Fibroblast of skin of left quadriceps (primary cell): ENCODE data around the gene MACIR.

Experiments used
- DNase-seq, 2 experiments: peaks; one replicate each; pipeline ENCODE4 v3.0.0-alpha.2; 2013; ENCODE audit warnings: low read depth in 2 of 2

MACIR gene

DNA sequence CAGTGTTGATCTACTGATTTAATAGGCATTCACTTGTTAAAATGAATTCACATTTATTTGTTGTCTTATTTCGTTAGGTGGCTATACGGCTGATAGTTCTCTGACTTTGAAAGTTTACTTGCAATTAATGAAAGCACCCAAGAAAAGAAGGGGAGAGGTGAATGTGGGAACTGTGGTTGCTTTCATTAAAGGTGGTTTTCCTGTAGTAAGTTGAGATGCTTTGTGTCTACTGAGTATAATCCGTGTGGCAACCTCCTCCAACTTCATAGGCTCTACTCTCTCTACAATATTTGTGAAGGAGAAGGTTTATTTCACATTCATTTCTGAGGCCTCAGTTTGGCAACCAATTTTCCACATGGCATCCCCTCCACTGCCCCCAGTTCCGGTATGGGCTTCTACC lies 12.8 kb upstream of the MACIR start:
- no peak for DNase-seq

DNA sequence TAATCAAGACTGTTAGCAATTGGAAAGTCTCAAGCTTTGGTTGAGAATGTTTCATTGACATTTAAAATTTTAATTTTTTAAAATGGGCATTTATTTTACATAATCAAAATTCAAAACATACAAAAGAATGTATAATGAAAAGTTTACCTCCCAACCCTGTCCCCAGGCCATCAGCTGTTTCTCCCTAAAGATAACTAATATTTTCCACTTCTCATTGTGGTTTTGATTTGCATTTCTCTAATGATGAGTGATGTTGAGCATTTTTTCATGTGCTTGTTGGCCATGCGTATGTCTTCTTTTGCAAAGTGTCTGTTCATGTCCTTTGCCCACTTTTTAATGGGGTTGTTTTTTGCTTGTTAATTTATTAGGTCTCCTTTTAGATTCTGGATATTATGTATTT lies 11.4 kb upstream of the MACIR start:
- no peak for DNase-seq

DNA sequence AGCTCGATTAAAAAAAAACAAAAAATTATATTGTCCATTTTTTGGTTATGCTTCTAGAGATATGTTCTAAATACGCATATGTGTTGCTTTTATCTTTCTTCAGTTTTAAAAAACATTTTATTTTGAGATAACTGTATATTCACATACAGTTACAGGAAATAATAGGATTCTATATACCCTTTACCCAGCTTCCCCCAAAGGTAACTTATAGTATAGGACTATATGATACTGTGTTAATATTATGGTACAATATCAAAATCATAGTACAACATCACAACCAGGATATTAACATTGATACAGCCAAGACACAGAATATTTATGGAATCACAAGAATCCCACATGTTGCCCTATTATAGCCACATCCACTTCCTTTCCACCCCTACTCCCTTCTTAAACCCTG lies 9.5 kb upstream of the MACIR start:
- no peak for DNase-seq

DNA sequence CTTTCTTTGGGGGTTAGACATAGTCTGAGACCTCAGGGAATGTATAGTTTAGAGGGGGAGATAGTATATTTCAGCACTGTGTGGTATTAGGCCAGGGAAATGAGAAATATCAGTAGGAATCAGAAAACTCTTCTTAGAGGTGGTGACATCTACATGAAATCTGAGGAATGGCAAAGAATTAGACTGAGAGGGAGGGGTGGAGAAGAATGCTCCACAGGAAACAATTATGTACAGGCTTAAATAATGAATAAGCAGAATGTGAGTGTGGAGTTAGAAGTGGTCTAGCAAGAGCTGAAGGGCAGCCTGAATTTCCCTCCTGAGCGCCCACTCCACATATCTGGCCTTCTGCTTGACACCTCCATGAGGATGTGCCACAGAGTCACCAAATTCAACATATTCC lies 3.6 kb upstream of the MACIR start:
- DNase-seq: peak in 1 of 2 experiments; percentile 1

DNA sequence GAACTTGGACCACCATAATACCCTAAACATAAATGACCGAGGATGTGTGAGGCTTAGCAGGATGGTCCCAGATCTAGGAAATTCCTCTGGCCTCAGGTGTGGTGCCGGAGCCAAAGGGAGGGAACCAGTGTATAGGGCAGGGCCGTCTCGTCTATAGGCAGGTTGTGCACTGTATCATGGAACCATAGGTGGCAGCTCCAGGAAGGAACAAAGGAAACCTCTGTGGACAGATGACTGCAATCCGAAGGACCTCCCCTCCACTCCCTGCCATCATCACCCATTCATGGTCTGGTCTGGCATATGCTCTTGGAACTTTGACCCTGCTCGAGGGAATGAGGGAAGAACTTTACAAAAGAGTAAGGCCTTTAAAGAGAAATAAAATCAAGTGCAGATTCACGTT lies 2.9 kb upstream of the MACIR start:
- DNase-seq: no peak

DNA sequence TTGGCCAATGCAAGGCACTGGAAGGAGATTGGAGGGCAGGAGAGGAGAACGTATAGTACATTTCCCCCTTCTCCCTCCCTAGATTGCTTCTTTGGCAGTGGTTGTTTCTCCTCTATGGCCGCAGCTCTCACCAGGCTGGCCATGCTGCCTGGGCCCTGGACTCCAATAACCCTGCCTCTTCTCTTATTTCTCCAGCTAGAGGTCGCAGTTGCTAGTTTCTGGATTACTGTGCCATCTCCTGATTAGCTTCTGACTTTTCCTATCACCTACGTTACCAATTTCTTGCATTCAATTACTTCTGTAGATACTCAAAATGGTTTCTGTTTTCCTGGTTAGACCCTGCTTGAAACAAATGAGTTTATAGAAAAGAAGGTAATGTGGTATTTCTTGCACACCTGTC lies 2.4 kb upstream of the MACIR start:
- DNase-seq: no peak

DNA sequence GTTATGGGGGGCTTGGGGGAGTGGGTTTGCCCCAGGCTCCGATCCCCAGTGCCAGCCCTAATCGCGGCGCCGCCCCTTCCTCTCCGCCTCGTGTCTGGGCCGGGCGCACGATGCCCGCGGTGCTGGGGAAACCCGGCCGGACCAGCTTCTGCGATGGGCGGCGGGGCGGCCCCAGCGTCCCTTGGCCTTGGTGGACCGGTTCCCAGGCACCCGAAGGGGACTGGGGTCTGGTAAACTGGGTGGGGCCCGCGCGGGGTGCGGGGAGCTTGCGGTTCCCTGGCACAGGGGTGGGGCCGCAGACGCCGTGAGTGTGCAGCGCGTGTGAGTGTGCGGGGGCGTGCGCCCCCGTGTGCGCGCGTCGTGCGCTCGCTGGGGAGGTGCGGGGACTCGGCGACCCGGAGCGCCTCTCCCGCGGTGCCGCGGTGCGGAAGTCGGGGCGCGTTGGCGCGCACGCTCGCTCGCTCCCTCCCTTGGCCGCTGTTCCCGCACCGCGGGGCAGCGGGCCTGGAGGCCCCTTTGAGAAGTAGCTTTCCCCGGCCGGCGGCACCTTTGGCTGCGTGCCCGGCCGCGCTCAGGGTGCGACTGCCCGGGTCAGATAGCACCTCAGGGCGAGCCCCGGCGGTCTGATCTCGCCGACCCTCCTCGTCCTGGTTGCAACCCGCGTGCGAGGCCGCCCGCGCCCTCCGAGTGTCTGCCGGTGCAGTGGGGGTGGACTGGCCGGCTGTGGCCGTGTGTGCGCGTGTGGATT lies 568 bp downstream of the MACIR start:
- peak in 1 of 2 experiments; percentile 1 for DNase-seq

DNA sequence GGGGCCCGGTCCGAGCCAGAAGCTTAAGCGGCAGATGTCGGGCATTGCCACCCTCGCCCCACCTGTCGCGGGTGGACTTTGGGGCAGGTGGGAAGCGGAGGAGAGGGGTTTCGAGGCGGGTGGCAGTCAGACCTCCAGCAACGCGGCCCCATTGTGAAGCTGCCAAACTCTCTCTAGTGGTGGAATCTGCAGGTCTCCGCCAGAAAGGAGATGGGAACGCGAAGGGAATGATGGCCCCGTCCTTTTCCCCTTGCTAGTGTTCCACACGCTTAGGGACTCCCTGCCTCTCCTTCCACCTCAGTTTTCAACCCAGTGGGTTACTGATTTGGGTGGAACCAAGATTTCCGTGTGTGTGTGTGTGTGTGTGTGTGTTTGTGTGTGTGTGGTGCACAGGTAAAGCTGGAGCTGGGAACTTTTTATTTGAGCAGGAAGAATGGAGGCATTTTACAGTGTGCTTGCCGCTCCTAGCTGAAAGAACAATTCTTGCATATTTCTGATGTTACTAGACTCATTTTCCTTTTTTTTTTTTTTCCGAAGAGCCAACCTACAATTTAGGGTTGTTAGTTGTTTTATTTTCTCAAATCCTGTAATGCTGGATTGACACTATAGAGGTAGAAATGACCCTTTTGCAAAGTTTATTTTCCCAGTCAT lies 1.3 kb downstream of the MACIR start:
- peak in 1 of 2 experiments; percentile 4 for DNase-seq

DNA sequence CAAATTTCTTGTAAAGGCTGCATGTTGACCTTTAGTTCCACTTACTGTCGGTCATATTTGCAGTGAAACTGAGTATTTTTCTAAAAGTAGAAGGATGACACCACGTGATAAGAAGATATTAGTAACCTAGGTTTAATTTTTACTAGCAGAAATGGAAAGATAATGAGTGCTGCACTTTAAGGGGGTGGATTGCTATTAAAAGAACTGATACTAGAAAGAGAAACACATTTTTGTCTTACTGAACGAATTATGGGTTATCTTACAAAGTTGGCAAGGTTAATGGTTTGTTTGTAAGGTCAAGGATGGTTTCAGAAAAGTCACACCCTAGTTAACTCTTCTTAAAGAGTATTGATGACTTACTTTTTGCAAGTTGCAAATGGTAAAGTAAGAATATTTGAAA lies 2.4 kb downstream of the MACIR start:
- DNase-seq: no peak

DNA sequence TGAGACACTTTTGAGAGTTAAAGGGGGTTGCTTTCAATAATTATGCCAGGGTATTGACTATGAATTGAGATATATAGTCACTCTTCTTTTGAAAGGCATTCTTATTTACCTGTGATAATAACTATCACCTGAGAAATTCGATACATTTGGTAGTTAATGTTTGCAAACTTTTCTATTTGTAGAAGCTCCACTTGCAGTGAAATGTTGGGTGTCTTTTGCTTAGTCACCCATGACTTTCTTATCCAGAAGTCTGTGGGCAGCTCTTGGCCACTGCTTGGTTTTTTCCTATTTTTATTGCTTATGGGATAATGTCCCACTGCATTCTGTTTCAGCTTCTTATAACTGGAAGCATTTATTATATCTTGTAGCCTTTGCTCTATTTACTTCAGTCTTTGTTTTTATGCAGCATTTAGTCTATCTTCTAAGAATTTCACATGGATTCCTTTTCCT lies 3.9 kb downstream of the MACIR start:
- peak in 1 of 2 experiments; percentile 5 for DNase-seq

DNA sequence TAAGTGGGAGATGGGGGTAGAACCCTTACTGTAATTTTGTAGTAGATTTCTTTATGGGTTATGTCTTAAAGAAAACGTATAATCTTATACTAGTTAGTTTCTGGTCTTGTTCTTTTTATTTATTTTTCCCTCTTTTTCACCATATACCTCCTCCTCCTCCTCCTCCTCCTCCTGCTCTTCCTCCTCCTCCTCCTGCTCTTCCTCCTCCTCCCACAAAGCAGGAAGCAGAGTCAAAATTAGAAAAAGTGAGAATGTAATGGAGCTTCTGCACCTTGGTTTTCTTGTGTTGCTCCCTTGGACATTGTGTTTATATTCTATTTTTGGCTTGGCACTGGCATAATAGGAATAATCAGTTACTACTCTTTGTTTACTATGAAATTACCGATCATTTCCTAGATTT lies 4.5 kb downstream of the MACIR start:
- DNase-seq: no peak

DNA sequence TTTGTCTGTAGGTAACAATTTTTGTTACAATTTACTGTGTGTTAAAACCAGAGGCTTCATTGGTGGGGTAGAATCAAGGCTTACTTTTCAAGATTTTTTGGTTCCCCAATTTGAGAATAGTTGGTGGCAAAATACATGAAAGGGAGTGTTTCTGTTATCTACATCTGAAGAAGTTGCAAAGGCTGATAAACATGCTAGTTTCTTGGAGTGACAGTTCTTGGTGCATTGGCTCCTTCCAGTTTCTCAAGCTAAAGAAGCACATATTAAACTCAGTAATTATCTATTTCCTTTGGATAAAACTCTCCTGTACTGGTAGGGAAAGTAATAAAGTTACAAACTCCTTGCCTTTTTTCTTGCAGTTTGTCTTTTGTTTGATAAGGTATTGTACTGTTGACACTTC lies 5.9 kb downstream of the MACIR start:
- no peak for DNase-seq

DNA sequence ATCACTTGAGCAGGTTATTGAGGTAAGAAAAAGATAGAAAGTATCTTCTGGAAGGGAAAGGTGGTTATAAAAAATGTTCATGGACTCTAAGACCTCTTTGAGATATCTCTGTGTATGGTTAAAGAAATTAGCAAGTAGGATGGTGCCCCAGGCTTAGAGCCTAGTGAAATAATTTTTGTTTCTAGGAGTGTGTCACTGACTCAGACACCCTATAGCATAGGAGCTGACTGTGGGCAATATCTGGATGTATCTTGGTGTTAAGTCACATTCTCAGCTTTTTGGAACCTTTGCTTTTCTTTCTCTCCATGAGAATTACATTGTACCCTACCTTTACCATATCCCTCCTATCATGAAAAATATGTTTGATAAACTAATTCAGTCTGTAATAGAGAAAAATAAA lies 12.0 kb downstream of the MACIR start:
- DNase-seq: no peak

DNA sequence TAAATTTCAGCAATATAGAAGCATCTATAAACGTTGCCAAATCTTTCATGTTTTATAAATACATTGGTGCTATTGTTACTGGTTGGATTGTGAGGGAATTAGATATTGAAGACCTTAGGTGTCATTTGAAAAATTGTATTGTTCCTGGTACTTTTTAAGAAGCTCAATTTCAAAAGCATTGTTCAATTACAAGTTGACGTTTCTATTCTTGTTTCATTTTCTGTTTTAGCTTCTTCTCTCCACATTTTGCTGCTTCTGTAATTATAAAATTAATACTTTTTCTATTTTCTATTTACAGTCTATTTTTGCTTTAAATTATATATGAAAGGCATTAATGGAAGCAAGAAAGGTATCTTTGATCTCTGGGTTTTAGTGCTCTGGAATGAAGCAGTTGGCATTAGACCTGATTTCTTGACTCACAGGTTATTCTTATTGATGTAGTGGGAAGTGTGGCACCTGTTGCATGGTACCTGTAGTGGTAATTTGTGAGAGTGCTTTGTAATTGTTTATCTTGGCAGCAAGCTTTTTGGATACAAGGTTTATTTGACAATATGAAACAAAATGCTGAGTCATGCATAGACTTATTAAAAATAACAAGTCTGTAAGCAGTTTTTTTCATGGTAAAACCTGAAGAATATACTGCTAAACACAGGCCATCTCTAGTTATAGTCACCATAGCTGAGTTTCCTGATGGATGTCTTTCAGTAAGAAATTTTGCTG lies 13.2 kb downstream of the MACIR start:
- DNase-seq: no peak

DNA sequence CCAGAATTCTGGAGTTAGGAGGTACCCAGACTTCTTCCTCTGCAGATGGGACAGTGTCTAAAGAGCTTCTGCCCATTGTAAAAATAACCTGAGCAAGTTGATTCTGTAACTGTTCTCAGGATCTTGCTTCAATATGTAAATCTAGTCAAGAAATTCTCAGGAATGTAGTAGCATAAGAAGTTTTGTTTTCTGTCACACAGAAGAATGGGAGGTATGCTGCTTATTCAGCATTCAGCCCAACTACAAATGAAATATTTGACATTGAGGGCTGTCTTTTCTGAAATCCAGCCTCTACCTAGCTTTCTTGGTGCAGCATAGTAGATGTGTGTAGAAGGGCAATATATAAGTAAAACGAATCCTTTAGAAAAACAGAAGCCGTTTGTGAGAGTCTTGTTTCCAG lies 13.8 kb downstream of the MACIR start:
- DNase-seq: no peak

DNA sequence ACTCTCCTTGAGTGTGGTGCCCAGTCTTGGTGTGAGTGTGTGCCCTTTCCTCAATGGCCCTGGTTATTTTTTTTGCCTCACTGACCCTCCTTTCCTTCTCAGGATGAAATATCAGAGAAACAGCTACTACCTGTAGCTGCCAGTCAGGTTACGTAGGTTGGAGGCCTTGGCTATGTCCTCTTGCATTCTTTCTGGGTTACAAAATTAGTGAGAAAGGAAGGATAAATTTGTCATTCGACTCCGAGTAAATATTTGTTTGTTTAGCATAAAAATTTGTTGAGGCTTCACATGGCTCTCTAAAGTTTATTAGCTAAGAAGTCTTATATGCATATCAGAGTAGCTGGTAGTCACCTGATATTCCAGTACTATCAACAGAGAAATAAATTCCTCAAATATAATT lies 15.4 kb downstream of the MACIR start:
- DNase-seq: no peak

DNA sequence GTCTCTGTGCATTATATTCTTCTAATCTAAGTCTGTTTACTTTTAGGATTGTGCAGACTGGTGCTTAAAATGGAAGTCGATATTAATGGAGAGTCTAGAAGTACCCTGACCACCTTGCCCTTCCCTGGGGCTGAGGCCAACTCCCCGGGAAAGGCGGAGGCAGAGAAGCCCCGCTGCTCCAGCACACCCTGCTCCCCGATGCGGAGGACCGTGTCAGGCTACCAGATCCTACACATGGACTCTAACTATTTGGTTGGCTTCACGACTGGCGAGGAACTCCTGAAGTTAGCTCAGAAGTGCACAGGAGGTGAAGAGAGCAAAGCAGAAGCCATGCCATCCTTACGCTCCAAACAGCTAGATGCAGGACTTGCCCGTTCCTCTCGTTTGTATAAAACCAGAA lies 17.3 kb downstream of the MACIR start:
- DNase-seq: no peak

DNA sequence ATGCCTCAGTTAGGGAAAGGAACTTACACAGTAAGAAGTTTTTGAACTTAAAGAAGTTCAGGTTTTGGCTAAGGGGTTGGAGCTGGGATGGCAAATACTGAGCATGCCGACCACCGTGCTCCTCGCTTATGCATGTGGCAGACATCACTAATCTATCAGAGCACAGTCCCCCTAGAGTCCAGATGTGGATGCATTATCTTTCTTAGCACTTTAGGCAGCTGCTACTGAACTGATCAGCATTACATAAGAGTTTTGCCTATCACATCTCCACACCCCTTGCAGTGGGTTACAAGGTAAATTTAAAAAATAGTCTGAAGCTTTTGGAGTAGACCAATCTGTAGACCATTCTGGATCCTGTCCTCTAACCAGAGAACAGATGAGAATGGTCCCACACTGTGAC lies 22.4 kb downstream of the MACIR start:
- DNase-seq: no peak

DNA sequence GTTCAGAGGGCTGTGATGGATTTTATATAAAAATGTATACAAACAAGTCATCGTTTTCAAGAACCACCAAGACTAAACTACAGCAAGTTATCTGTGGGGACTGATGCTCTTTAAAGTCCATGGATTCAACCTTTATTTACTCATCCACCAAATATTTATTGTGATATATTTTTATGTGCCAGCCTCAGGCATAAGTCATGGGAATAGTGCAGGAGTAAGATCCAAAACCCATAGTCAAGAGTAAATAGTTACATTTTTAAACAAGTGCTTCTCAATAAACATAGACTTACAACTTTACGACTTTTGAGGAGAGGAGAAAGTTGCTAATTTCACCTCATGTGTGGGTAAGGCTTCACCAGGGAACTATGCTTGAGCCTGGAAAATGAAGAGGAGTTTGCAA lies 24.6 kb downstream of the MACIR start:
- no peak for DNase-seq

DNA sequence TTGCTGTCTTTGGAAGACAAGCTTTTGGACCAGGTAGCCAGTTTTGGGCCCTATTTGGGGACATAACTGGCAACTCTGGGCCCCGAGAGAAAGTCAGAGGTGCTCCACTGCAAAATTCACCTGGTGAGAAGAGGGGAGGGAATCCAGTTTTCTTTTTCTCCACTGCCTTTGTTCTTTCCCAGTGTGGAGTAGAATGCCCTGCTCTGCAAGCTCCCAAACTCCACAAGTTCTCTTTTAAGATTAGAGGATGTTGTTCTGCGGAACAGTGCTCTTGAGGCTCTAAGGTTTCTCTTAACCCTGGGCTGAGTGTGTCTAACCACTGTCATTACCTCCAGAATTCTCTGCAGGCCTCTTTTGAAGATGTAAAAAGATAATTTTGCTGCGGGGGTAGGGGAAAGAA lies 25.3 kb downstream of the MACIR start:
- DNase-seq: no peak

DNA sequence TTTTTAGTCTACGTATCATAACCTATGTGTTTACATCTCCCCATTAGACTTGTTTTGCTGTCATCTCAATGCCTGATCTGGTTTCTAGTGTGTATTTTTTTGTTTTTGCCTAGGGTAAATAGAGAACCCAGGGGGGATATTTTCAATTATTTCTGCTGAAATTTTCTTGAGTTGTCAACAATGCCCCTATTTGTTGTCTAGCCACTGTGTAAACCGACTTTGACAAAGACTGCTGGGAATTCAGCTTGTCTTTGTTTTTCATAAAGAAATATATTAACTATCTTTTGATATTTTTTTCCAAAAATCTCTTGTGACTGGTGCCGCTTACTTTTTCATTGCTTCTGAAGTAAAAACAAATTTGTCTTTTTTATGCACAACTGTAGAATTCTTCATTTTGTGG lies 28.1 kb downstream of the MACIR start:
- no peak for DNase-seq

DNA sequence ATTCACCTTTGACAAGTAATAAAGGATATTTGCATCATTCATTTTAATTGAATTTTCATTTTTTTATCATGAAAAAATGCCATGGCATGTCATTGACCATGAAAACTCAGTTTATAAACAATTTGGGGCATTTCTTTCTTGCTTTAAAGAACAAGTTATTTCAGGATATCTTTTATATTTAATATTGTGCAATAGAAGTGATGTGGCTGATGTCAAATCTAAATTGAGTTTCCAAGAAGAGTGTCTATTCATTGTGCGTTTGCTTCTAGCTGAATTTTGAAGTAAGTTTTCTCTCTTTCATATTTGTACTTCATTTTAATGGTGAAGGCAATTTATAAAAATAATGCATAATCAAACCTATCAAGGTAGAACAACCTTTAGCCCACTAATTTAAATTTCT lies 30.5 kb downstream of the MACIR start:
- no peak for DNase-seq

DNA sequence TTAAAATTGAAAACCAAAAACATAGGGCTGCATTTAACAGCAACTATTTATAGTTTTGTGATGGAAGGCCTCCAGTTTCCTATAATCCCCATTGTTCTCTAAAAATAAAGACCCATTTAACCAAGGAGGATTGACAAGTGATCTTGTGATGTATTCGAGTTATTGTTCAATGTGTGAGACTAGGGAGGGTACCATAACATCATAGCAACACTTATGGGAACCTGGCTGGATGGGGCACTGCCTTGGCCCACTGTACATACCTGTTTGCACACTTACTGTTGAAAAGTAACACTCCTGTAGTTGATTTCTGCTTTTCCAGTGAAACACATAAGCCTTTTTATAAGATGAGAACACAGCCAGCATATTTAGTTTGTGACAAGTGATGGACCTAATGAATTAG lies 32.3 kb downstream of the MACIR start:
- no peak for DNase-seq
